ENCODE data around the gene KIRREL3.

The KIRREL3 gene

DNA sequence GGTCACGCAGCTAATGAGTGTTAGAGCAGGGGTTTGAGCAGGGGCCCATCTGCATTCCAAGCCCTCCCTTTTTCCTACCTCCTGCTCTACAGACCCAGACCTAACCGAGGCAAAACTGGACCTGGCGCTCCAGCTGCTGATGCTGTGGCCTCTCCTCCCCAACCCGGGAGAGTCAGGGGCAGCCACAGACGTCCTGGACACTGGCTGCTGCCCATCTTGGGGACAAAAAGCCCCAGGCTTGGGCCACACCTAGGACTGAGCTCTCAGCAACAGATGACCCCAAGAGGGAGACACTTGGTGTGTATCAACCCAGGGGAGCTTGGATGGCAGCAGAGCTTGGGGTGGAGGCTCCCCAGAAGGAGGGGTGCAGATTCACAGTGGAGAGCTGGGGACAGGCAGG, 472.5 kb downstream of the KIRREL3 start:
- no peak for DNase-seq (ENCODE audit: low read depth)

DNA sequence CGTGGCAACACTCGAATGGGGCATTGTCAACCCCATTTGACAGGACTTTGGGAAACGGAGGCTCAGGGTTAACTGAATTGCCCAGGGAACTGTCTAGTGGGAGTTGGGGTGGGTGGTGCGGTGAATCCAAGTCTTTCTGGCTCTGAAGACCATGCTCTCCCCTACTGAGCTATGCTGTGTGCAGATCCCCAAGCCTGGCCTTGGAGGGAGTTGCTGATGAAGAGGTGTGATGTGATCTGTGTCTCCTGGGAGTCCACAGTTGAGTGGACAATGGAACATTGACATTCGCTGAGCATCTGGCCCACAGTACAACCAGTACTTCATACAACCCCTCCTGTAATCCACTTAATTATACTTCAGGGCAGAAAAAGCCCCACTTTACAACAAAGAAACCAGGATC, 472.9 kb downstream of the KIRREL3 start:
- DNase-seq (ENCODE audit: low read depth), result no peak

DNA sequence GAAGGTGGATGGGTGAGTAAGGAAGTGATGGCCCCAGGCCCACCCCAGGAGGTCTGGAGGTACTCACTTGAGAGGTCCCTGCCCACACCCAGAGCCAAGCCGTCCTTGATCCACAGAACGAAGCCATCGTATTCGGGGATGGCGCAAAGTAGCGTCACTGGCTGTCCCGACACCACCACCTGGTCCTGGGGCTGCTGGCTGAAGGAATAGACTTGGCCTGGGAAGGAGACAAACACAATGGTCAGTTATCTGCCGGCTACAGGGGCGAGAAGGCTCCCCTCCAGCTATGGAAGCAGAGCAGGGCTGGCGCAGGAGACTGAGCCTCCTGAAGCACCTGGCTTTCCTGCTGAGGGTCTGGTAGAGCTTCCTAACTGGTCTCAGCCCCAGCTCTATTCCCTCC, 474.1 kb downstream of the KIRREL3 start:
- DNase-seq (ENCODE audit: low read depth), result no peak

DNA sequence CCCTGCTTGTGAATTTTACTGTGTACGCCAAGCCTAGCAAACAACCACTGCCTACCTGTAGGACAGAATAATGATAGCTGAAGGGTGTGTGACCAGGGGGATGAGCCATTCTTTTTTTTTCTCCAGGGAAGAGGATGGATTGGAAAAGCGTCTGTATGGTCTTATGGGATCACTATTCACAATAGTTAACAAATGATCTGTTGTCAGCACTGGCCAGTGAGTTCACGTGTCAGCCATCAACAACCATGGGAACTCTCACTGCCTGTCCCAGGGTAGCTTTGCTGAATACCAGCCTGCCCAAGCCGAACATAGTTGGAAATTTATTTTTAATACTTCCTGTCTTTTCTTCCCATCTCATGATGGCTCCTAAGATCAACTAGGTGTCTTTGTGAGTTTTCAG, 474.9 kb downstream of the KIRREL3 start:
- DNase-seq (ENCODE audit: low read depth), result no peak

DNA sequence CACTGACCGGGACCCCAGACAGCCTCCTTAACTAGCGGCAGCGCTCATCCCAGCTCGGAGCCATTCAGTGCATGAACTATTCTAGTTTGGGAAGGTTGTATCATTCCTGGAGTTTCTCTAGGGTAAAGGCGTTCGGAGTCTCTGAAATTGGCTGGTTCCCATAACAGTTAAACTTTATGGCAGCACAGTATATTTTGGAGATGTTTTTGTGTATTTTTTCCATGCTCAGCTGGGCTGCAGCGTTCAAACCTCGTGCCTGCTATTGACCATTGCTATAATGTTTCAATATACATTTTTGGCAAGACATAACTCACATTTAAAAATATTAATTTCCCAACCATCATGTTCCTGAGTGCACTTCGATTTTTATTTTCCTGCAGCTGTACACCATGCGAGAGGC, 475.4 kb downstream of the KIRREL3 start:
- no peak for DNase-seq (ENCODE audit: low read depth)

DNA sequence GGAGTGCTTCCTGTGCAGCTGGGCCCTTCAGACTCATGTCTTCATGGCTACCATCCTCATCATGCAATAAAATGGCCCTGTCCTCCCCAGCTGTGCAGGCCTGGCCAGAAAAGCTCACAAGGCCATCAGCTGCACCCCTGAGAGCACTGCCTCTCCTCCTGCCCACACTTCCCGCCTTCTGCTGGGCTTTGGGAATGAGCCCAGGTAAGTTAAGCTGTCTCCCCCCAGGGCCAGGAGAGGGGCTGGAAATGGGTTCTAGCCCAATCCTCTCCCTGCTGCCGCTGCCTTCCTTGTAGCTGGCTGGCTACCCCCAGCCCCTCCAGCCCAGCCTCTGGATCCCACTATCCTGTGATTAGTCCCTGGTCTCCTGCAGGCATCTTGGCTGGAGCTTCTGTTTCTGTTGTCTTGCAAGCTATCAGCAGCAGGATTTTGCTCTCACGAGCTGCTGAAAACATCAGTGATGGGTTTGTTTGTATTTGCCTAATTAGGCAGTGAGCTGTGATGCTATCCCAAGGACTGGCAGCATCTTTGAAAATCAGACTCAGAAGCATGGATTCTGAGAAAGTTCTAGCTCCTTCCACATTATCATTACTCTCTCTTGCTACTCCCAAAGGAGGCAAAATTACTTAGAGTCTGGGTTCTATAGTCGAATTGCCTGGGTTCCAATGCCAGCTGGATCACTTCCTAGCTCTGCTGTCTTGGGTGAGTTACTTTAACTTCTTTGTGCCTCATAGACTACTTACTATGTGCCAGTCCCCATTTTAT, 476.9 kb downstream of the KIRREL3 start:
- no peak for DNase-seq (ENCODE audit: low read depth)

DNA sequence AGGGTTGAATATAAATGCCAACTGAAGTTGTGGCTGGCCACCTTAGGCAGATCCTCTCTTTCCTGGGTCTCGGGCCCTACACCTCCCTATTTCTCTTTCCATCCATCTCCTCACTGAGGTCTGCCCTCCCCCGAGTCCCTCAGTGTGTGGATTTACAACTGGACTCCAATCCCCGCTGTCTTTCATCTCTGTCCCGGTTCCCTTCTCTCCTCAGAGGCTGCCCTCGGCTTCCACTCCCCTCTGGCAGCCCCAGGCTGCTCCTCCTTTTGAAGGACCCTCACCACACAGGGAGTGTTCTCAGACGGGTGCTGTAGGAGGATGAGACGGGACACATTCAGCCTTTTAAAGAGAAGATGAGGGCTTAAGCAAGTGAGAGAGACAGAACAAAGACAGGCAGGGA, 478.0 kb downstream of the KIRREL3 start:
- no peak for DNase-seq (ENCODE audit: low read depth)

DNA sequence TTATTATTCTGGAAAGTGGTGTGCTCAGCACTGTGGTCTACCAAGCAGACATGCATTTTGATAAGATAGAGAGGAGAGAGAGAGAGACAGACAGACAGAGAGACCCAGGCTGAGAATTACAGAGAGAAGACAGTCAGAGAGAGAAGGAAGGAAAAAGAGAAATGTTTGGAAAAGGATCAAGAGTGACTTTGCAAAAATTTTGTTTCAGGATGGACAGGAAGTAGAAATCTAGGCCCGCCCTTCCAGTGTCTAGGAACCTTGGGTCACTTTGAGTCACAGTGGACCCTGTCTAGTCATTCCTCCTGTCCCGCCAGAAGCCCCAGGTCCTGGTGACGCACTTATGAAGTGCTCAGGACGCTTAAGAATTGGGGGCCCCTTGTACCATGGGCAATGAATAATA, 478.4 kb downstream of the KIRREL3 start:
- no peak for DNase-seq (ENCODE audit: low read depth)

DNA sequence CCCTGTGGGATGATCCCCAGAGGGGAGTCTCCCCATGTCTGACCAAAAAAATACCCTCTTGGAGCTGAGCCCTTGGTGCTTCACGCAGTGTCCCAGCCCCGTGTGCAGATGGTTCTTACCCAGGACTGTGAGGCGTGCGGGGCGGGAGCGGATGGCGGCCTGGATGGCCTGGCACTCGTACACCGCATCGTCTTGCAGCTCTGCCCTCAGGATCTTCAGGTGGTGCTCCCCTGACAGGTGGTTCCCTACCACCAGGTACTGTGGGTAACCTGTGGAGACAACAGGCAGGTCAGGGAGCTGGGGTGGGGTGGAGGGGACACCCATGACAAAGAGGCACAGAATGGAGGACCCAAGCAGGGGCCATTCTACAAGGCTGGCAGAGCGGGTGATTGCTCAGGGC, 479.4 kb downstream of the KIRREL3 start:
- no peak for DNase-seq (ENCODE audit: low read depth)

DNA sequence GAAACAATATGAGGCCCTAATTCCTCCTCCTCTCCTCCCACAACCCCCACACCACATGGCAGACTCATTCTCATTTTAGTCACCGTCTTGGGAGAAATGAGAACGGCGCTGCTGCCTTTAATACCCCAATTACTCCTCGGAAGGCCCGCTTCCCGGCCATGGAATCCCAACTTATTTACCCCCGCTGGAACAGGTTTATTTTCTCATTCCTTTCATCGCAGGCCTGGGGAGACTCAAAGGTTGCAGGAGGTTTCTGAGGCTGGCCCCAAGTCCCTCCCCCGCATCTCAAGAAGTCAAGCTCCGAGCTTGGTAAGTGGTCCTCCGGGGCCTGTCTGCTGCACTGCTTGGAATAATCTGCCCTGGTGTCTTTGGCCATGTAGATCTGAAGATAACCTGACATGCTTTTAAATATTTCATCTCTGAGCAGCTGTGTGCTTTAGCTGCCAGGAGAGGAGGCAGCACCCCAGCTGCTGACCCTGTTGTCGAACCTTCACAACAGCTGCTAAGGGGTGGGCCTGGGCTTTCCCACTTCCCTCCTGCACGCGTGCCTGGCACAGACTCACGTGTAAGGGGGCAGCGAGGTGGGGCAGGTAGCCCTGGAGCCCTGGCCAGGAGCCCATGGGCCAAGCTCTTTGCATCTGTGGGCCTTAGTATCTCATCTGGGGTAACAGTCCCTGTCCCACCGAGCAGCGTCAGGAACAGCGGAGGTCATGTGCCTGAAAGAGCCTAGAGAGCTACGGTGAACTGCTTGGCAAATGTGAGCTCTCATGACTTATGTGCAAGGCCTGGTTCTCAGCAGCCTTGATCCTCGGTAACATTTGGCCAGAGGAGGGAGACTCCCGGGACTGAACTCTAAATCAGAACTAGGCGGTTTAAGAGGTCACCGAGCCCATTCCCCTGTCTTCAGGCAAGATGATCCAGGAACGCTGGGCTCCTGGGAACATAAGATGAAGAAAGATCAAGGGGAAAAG, 480.5 kb downstream of the KIRREL3 start:
- DNase-seq (ENCODE audit: low read depth), result no peak

DNA sequence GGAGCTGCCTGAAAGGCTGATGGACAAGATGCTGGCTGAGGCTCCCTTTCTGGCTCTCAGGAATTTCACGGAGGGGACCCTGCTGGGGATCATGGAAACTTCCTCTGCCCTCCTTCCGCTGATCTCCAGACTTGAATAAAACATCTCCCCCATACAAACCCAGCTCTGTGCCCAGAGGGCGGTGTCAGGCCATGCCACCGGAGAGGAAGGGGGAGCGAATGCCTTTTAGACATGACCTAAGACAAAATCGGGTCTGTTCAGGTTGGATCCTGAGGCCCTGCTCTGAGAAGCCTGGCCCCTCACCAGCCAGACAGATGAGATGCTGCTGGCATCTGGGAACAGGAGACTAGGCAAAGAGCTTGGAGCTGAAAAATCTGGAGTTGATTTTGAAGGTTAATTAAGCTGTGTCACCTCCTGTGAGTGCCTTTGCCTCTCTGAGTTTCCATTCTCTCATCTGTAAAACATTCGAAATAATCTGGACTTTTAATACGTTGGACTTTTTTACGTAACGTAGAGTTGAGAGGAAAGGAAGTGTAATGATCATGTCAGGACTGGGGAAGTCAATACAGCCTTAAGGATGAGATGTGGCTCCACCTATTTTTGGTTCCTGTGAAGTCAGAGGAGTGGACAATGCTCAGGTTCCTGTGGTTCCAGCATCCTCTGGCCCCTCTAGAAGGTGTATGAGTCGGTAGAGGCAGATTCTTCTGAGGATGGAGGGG, 481.4 kb downstream of the KIRREL3 start:
- DNase-seq (ENCODE audit: low read depth), result no peak

DNA sequence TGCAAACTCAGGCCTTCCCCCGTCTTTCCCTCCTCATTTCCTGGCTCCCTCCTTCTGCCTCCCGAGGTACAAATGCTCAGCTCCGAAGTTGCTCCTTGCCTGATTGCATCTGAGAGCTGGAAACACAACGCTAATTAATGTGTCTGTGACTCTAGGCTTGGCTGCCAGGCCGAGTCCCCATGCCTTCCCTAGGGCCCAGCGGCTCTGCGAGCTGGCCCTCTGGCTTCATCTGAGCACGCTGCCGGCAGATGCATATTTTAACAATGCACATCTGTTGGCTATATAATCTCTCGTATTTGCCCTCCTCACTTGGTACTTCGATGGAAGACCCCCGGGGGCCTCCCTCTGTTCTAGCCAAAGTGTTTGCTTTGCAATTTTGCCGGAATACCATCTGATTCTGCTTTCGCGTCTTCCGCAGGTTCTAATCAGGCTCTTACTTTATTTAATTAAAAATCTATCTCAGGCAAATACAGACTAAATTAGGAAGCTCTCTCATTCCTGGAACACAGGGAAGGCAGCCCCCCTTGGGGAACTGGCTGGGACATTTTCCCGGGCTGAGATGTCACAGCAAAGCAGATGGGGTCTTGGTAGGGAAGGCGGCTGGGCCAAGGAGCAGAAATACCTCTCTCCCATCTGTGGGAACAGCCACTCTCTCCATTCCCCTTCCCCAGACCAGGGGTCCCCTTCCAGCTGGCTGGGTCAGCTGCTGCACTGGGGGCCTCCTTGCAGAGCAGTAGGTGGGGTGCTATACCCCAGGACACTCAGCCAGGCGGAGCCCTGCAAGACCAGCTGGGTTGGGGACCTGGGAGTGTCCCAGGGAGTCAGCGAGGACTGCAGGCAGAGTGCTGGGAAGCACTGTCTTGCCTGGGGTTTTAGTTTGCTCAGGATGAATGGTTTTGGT, 482.2 kb downstream of the KIRREL3 start:
- no peak for DNase-seq (ENCODE audit: low read depth)

DNA sequence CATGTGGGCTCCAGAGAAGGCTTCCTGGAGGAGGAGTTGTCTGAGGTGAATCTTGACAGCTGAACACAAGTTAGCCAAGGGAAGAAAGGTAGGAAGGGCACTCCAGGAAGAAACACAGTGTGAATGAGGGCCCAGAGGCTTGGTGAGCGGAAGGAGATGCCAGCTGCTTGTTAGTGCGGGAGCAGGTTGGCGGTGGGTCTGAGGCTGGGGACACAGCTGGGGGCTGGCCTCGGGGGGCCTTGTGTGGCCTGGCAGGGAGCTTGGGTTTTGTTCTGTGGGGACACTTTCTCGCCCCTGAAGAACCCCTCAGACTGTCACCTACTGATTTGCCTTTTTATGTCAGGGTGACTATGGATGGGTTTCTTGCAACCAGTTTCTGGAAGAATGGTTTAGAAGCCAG, 485.1 kb downstream of the KIRREL3 start:
- no peak for DNase-seq (ENCODE audit: low read depth)

DNA sequence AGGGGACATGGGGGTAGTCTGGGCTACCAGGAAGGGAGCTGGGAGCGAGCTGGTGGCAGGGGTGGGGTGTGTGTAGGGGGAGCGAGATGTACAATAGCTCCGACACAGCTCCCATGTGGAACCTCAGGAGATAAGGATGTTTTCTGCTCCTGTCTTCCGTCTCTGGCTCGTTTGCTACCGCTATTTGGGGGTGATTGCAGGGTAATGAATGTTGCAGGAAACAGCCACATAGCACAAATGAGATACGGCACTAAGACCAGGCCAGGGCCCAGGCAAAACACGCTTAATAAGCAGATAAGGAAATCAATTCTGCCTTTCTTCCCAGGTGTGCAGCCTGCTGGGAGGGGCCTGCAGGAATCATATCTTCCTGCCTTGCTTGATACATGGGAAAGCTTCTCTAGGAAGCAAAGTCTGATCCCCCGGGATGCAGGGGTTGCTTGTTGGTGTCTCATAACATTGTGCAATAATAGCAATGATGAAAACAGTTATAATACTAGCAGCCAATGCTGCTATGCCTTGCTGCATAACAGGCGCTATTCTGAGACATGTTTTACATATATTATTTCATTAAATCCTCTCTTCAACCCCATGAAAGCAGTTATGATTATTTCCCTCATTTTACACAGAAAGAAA, 486.4 kb downstream of the KIRREL3 start:
- DNase-seq (ENCODE audit: low read depth), result no peak

DNA sequence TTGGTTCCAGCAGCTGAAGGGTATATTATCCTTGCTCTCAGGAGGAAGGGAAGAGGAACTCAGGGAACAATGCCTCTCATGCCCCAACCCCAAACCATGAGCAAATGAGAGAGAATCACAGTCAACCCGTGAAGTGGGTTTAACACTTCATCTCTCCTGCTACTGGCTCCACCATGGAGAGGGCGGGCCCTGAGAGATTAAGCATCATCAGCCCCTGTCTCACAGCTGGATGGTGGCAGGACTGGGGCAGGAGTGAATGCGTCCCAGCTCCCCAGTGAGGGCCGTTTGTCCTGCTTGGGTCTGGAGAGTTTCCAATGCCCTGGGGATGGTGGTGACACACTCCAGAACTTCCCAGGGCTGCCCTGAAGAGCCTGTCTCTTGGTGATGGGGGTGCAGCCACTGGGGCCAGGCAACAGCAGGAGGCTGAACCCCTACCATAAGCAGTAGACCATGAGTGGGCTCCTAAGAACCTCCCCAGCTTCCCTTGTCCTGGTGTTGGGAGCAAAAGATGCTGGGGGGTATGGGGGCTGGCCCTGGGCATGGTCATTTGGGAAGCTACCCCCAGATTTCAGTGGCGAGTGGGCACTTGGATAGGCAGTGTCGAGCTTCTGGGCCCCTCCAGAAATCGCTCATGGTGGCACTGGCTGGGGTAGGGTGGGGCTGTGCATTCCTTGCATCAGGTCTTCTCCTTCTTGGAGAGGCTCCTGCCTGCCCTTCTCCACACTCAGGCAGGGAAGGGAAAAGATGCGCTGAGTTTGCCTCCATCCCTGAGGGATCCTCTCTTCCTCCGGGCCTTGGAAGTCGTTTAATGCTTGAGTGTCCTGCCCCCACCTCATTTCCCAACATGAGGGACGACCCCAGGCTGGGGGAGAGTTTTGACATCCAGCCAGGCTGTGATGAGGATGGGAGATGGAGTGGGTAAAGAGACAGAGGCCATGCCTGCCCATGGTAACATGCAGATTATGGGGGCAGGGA, 487.5 kb downstream of the KIRREL3 start:
- no peak for DNase-seq (ENCODE audit: low read depth)

DNA sequence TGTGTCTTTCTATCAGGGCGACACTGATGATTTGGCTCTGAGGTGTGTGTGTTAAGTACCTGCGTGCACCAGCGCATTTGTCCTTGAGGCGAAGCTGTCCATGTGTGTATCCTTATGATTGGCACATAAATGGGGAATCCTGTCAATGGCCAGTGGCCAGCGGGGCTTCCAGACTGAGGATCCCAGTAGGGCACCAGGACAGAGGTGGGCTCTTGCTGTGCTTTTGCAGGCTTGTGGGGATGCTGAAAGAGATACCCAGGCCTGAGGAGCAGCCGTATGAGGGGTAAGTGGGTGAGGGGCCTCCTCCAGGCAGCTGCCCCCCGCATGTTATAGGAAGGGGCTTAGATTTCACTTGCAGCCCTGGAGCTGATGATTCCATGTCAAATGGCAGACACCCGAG, 488.3 kb downstream of the KIRREL3 start:
- no peak for DNase-seq (ENCODE audit: low read depth)

DNA sequence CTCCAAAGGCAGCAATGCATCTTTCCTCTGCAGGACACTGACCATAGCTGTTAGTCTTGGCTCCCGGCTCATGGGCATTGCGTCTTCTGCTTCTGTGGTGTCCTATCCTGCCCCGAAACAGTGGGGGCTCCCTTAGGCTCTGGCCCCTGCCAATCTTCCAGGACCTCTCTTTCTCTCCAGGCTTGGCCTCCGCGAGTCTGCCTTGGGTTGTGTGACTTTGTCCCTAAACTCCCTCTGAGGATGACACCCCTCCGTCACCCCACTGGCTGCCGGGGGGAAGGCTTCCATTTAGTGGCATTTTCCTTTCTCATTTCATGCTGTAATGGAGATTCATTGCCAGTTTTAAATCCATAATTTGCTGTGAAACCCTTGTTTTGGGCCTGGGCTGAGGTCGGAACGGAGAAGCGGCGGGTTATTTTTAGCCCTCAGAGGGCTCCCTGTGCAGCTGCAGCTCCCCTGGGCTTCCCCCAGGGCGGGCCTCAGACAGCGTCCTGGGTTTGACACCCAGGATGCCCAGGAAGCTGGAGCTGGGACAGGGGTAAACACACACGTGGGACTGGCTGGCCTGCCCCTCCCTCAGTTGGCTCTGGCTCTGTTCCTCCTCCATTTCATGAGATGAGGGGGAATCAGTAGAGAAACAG, 489.0 kb downstream of the KIRREL3 start:
- DNase-seq (ENCODE audit: low read depth), result no peak

DNA sequence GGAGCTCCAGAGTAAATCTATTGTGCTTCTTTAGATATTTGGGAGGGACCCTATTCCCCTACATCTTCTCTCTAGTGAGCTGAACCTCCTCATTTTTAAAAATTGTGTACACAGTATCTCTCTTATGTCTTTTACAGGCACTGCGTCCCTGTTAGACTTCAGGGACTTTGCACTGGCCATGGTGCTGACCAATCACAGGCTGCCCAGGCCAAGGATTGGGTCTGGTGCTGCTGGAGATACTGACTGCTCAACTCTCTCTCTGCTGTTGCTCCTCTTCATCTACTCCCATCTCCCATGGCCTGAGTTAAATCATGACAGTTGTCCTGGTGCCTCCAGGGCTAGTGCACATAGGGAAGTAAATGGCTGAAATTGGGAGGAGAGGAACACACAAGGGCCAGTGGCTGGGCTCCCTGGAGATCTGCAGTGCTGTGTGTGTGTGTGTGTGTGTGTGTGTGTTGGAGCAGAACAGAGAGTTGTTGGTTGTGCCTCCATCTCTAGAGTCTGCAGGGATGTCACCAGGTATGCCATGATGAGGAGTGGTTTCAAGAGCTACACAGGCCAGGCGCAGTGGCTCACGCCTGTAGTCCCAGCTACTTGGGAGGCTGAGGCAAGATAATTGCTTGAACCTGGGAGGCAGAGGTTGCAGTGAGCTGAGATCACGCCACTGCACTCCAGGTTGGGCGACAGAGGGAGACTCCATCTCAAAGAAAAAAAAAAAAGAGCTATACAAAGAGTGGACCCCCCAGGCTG, 489.8 kb downstream of the KIRREL3 start:
- no peak for DNase-seq (ENCODE audit: low read depth)

DNA sequence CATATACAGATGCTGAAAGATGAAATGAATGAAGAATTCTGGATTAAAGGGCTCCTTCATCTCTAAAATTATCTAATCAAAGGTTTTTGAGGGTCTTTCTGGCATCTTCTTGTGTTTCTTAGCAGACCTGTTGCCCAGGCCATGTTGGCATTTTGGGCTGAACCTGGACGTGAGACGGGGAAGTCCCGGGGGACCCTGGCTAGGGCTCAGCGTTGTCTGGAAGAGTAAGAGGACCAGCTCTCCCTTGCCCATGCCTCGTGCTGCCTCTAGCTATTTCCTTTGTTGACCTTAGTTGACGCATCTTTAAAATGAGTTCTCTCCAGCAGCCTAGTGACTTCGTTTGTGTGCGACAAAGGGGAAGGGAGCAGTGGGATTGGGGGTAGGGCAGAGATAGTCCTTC, 492.9 kb downstream of the KIRREL3 start:
- no peak for DNase-seq (ENCODE audit: low read depth)

Data from GM04503 (cell line).